ENCODE data around the gene NCR3LG1. TPM values are rescaled to one million over a fixed set of nuclear protein-coding genes. Genes with fewer than 3 reads are reported as not detected.

NCR3LG1 gene
- polyA plus RNA-seq, 2 of the 4 experiments (the other 2 are of a cell fraction) = 1.1 to 2.4 TPM

DNA sequence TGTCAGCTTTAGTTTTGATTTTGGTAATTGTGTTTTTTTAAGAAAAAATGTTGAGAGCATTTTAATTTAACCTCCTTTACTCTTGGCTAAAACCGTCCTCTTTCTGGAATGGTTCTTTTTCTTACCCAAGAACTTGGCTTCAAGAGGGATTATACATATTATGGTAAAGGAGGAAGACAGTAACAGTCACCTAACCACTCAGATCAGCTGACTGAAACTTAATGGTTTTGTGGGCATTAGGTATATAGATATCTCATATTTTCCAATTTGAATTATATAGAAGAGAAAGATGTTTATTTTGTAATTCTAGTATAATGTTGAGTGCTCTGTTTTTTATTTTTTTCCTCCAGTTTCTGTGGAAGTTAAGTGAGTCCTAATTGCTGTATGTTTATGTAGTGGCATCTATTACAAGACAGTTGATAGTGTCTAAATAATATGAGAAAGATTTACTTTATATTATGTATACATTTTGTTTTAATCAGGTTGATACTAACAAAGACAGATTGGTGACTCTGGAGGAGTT, 36.6 kb upstream of the NCR3LG1 start (continued):
- TF ChIP-seq, protein P1, sequence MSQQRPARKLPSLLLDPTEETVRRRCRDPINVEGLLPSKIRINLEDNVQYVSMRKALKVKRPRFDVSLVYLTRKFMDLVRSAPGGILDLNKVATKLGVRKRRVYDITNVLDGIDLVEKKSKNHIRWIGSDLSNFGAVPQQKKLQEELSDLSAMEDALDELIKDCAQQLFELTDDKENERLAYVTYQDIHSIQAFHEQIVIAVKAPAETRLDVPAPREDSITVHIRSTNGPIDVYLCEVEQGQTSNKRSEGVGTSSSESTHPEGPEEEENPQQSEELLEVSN (IDR thresholded peaks at IDR 0.05; ENCODE audit: borderline replicate concordance, low read depth) = no peak
- TF ChIP-seq RCOR1 (IDR thresholded peaks at IDR 0.05; ENCODE audit: low read depth, low read length) = no peak
- TF ChIP-seq, protein P2, sequence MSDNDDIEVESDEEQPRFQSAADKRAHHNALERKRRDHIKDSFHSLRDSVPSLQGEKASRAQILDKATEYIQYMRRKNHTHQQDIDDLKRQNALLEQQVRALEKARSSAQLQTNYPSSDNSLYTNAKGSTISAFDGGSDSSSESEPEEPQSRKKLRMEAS (IDR thresholded peaks at IDR 0.05) = no peak

DNA sequence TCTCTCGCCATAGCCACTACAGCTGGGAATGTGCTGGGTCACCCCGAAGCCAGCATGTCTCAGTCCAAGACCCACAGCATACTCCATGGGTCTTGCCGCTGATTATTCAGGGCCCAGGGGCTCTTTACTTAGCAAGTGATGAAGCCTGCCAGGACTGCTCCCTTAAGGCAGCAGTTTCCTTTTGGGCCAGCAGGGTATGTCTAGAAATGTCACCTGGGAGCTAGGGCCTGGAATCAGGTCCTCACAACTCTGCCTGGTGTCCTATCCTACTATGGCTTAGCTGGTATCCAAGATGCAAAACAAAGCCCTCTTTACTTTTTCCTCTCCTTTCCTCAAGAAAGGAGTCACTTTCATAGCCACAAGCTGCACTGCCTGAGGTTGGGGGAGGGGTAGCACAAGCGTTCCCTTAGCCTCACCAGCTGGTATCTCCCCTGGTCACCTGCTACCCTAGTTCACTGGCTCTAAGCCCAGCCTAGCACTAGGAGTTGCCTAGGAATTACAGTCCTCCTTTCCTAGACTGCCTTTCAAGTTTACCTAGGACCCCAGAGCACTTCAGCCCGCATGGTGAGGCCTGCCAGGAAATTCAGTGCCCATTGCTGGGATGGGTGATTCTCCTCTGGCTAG, 22.6 kb upstream of the NCR3LG1 start:
- peak; percentile 59 to 67; a peak in 3 of 6 replicates for ATAC-seq

DNA sequence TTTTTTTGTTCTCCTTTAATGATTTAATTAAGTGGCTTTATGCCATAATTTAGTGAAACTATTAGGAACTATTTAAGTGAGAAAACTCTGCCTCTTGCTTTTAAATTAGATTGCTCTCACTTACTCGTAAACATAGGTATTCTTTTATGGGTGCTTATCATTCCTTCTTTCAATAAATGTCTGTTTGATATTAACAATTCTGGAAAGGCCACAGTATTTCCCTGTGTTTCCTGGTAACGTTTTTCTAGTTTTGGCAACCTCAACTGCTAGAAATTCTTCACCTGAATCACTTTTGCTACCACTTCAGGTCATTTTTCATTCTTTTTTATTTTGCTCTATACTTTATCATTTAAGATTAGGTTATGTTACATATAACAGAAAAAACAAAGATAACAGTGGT, 19.9 kb upstream of the NCR3LG1 start:
- Histone ChIP-seq H3K4me3 (no peak overlapping the region), H3K9me3 (no peaks in the 10 kb centered on the region), H3K27ac (no peak overlapping the region), H3K4me1 (no peaks in the 10 kb centered on the region), H3K4me2 (no peak overlapping the region)
- ATAC-seq (no peak), DNase-seq (ENCODE audit: low read depth in 1 of 2, low spot score in 1 of 2) (no peak), FAIRE-seq (no peak)
- TF ChIP-seq, protein P2 (IDR thresholded peaks at IDR 0.05) = no peak
- TF ChIP-seq HOXB13 (CRISPR knock-in tag; IDR thresholded peaks at IDR 0.05; ENCODE audit: low read depth) = no peak
- TF ChIP-seq, protein P3, sequence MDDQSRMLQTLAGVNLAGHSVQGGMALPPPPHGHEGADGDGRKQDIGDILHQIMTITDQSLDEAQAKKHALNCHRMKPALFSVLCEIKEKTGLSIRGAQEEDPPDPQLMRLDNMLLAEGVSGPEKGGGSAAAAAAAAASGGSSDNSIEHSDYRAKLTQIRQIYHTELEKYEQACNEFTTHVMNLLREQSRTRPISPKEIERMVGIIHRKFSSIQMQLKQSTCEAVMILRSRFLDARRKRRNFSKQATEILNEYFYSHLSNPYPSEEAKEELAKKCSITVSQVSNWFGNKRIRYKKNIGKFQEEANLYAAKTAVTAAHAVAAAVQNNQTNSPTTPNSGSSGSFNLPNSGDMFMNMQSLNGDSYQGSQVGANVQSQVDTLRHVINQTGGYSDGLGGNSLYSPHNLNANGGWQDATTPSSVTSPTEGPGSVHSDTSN (IDR thresholded peaks at IDR 0.05) = no peak
- TF ChIP-seq RARB (CRISPR knock-in tag; IDR thresholded peaks at IDR 0.05) = no peak
- no peak for TF ChIP-seq SREBF2 (IDR thresholded peaks at IDR 0.05)
- no peak for TF ChIP-seq CBX8 (IDR thresholded peaks at IDR 0.05)
- TF ChIP-seq HOXB5 (CRISPR knock-in tag; IDR thresholded peaks at IDR 0.05) = no peak
- TF ChIP-seq TP53 (CRISPR knock-in tag; IDR thresholded peaks at IDR 0.05) = no peak
- CTCF ChIA-PET = interaction anchor here (1.2 kb wide), 1 partner anchor 52 kb away, joined by 3 read pairs; no protein-coding TSS in a partner anchor
- POLR2A ChIA-PET = no interaction called here
- WGBS (ENCODE audit: missing lambda C conversion rate) = 63% methylated on average over 2 of the region's 2 CpGs

More for the DNA sequence above, 22.6 kb upstream of the NCR3LG1 start:
- TF ChIP-seq GATA3 (IDR thresholded peaks at IDR 0.05; ENCODE audit: borderline replicate concordance) (no peak), HOXB5 (CRISPR knock-in tag; IDR thresholded peaks at IDR 0.05) (no peak), MAFK (IDR thresholded peaks at IDR 0.05; ENCODE audit: partially characterized antibody) (no peak), MYC (IDR thresholded peaks at IDR 0.05; ENCODE audit: borderline replicate concordance, low read length) (no peak), NFE2L2 (conservative IDR thresholded peaks at IDR 0.05; ENCODE audit: low read length) (no peak), TFCP2L1 (CRISPR knock-in tag; IDR thresholded peaks at IDR 0.05) (no peak), JUN (IDR thresholded peaks at IDR 0.05) (no peak), FOXS1 (CRISPR knock-in tag; IDR thresholded peaks at IDR 0.05) (no peak), RARB (CRISPR knock-in tag; IDR thresholded peaks at IDR 0.05) (no peak), CHD4 (IDR thresholded peaks at IDR 0.05; ENCODE audit: borderline replicate concordance) (no peak), ESRRA (IDR thresholded peaks at IDR 0.05; ENCODE audit: borderline replicate concordance, low read length) (no peak), ZSCAN20 (CRISPR knock-in tag; IDR thresholded peaks at IDR 0.05) (no peak), EHF (CRISPR knock-in tag; IDR thresholded peaks at IDR 0.05) (no peak)
- TF ChIP-seq, protein P4, sequence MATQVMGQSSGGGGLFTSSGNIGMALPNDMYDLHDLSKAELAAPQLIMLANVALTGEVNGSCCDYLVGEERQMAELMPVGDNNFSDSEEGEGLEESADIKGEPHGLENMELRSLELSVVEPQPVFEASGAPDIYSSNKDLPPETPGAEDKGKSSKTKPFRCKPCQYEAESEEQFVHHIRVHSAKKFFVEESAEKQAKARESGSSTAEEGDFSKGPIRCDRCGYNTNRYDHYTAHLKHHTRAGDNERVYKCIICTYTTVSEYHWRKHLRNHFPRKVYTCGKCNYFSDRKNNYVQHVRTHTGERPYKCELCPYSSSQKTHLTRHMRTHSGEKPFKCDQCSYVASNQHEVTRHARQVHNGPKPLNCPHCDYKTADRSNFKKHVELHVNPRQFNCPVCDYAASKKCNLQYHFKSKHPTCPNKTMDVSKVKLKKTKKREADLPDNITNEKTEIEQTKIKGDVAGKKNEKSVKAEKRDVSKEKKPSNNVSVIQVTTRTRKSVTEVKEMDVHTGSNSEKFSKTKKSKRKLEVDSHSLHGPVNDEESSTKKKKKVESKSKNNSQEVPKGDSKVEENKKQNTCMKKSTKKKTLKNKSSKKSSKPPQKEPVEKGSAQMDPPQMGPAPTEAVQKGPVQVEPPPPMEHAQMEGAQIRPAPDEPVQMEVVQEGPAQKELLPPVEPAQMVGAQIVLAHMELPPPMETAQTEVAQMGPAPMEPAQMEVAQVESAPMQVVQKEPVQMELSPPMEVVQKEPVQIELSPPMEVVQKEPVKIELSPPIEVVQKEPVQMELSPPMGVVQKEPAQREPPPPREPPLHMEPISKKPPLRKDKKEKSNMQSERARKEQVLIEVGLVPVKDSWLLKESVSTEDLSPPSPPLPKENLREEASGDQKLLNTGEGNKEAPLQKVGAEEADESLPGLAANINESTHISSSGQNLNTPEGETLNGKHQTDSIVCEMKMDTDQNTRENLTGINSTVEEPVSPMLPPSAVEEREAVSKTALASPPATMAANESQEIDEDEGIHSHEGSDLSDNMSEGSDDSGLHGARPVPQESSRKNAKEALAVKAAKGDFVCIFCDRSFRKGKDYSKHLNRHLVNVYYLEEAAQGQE (IDR thresholded peaks at IDR 0.05) = no peak
- TF ChIP-seq, protein P5, sequence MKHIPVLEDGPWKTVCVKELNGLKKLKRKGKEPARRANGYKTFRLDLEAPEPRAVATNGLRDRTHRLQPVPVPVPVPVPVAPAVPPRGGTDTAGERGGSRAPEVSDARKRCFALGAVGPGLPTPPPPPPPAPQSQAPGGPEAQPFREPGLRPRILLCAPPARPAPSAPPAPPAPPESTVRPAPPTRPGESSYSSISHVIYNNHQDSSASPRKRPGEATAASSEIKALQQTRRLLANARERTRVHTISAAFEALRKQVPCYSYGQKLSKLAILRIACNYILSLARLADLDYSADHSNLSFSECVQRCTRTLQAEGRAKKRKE (CRISPR knock-in tag; IDR thresholded peaks at IDR 0.05; ENCODE audit: low read depth) = no peak
- ChIA-PET CTCF (interaction anchor here (1.6 kb wide), 1 partner anchor 20 kb away, joined by 6 read pairs; no protein-coding TSS in a partner anchor), POLR2A (no interaction called here)
- FAIRE-seq = no peak
- H3K4me1 ChIP-seq = no peaks in the 10 kb centered on the region
- no peak overlapping the region for H3K4me2 ChIP-seq
- no peak overlapping the region for H3K4me3 ChIP-seq
- no peak overlapping the region for H3K27ac ChIP-seq
- no peaks in the 10 kb centered on the region for H3K9me3 ChIP-seq
- DNase-seq (ENCODE audit: low read depth in 1 of 2, low spot score in 1 of 2) = no peak
- 90% methylated on average over 5 of the region's 5 CpGs for WGBS (ENCODE audit: missing lambda C conversion rate)

Measured in A549 (cell line).